ENCODE measurements around the gene NSUN2.
"Not testable (repeated sequence)": the region's sequence is repeated elsewhere in the genome, so short reads cannot be mapped to it uniquely, and the experiment has no call there.

Gene NSUN2

GRCh38 chr5:6668717-6669116 is 35.9 kb upstream of the NSUN2 start:
- H3K4me1 ChIP-seq (ENCODE audit: control insufficient read depth, insufficient read depth, low read length); H3K27me3 ChIP-seq (ENCODE audit: control insufficient read depth, insufficient read depth, low read length); H3K27ac ChIP-seq (ENCODE audit: low read length); H3K9me3 ChIP-seq (ENCODE audit: control insufficient read depth, insufficient read depth, low read length); H3K4me3 ChIP-seq (ENCODE audit: low read length); H3K36me3 ChIP-seq (ENCODE audit: control insufficient read depth, insufficient read depth, low read length); DNase-seq (ENCODE audit: low read depth, low spot score): not testable (repeated sequence)
- WGBS (ENCODE audit: insufficient coverage, insufficient read length), result no CpG with 5 or more reads among the region's 9 CpGs

DNA sequence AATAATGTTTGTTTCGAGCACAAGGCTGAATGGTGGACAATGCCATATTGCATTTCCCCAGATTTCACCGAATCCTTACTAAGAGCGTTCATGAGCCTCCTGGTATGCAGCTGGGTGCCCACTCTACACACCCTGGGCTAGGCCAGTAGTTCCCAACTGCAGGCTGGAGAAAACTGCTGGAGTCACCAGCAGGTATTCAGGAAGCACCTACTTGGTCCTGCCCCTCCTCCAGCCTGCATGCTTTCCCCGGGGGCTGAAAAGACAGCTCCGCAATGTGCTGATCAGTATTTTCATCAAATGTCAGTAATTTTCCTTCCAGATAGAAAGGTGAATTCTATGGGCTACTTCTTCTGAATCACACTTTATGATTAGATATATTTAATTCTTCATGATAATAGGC is 34.8 kb upstream of the NSUN2 start:
- Histone ChIP-seq H3K4me3 (ENCODE audit: low read length) (no peak overlapping the region), H3K4me1 (ENCODE audit: control insufficient read depth, insufficient read depth, low read length) (peaks cover 3% of the 10 kb centered on the region), H3K27ac (ENCODE audit: low read length) (no peak overlapping the region), H3K27me3 (ENCODE audit: control insufficient read depth, insufficient read depth, low read length) (no peaks in the 10 kb centered on the region), H3K36me3 (ENCODE audit: control insufficient read depth, insufficient read depth, low read length) (0 out of 2 replicates have a peak, but pooled peaks cover 4% of the 10 kb centered on the region), H3K9me3 (ENCODE audit: control insufficient read depth, insufficient read depth, low read length) (no peaks in the 10 kb centered on the region)
- WGBS (ENCODE audit: insufficient coverage, insufficient read length), result no CpG with 5 or more reads among the region's 5 CpGs
- DNase-seq (ENCODE audit: low read depth, low spot score), result no peak

DNA sequence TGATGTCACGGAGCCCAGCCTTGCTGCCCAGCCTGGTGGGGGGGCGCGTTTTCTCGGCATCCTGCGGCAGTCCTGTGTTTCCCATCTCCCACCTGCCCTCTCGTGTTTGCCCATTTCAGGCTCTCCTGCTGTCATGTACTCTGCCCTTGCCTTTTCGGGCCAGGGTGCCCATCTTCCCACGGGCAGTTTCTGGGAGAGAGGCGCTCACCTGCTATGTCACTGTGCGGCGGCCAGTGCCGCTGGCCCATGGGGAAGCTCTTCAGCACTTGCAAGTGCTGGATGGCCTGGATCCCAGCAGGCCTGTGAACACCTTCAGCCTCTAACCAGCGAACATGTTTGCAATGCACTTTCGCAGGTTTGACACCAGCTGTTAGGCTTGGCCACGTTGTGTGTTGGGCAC is 33.9 kb upstream of the NSUN2 start:
- Histone ChIP-seq H3K27me3 (ENCODE audit: control insufficient read depth, insufficient read depth, low read length) (no peaks in the 10 kb centered on the region), H3K36me3 (ENCODE audit: control insufficient read depth, insufficient read depth, low read length) (0 out of 2 replicates have a peak, but pooled peaks cover 4% of the 10 kb centered on the region), H3K27ac (ENCODE audit: low read length) (no peak overlapping the region), H3K9me3 (ENCODE audit: control insufficient read depth, insufficient read depth, low read length) (no peaks in the 10 kb centered on the region), H3K4me1 (ENCODE audit: control insufficient read depth, insufficient read depth, low read length) (peaks cover 3% of the 10 kb centered on the region), H3K4me3 (ENCODE audit: low read length) (no peak overlapping the region)
- WGBS (ENCODE audit: insufficient coverage, insufficient read length), result no CpG with 5 or more reads among the region's 15 CpGs
- no peak for DNase-seq (ENCODE audit: low read depth, low spot score)

DNA sequence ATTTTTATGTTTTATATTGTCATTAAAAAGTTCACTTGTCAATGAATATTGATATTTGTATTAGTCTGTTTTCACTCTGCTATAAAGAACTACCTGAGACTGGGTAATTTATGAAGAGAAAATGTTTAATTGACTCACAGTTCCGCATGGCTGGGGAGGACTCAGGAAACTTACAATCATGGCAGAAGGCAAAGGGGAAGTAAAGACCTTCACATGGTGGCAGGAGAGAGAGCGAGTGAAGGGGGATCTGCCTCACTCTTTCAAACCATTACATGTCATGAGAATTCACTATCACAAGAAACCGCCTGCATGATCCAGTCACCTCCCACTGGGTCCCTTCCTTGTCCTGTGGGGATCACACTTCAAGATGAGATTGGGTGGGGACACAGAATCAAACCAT is 27.8 kb upstream of the NSUN2 start:
- H3K4me3 ChIP-seq (ENCODE audit: low read length), result no peak overlapping the region
- H3K27me3 ChIP-seq (ENCODE audit: control insufficient read depth, insufficient read depth, low read length), result no peaks in the 10 kb centered on the region
- H3K9me3 ChIP-seq (ENCODE audit: control insufficient read depth, insufficient read depth, low read length), result no peaks in the 10 kb centered on the region
- no peak for DNase-seq (ENCODE audit: low read depth, low spot score)
- H3K4me1 ChIP-seq (ENCODE audit: control insufficient read depth, insufficient read depth, low read length), result no peaks in the 10 kb centered on the region
- no peaks in the 10 kb centered on the region; the same call in 1 of the 2 replicates for H3K36me3 ChIP-seq (ENCODE audit: control insufficient read depth, insufficient read depth, low read length)
- no CpG with 5 or more reads among the region's 3 CpGs for WGBS (ENCODE audit: insufficient coverage, insufficient read length)
- no peak overlapping the region for H3K27ac ChIP-seq (ENCODE audit: low read length)

- peaks cover 3% of the 10 kb centered on the region; the same call in 1 of the 2 replicates for H3K36me3 ChIP-seq (ENCODE audit: control insufficient read depth, insufficient read depth, low read length)
- WGBS (ENCODE audit: insufficient coverage, insufficient read length), result no CpG with 5 or more reads among the region's 13 CpGs
Measured at GRCh38 chr5:6659941-6660684, 27.3 kb upstream of the NSUN2 start.

GRCh38 chr5:6656680-6657079 is 23.8 kb upstream of the NSUN2 start:
- Histone ChIP-seq H3K27ac (ENCODE audit: low read length) (no peak overlapping the region), H3K36me3 (ENCODE audit: control insufficient read depth, insufficient read depth, low read length) (peaks cover 7% of the 10 kb centered on the region; the same call in 1 of the 2 replicates), H3K27me3 (ENCODE audit: control insufficient read depth, insufficient read depth, low read length) (no peaks in the 10 kb centered on the region), H3K4me1 (ENCODE audit: control insufficient read depth, insufficient read depth, low read length) (no peaks in the 10 kb centered on the region), H3K9me3 (ENCODE audit: control insufficient read depth, insufficient read depth, low read length) (no peaks in the 10 kb centered on the region), H3K4me3 (ENCODE audit: low read length) (no peak overlapping the region)
- no peak for DNase-seq (ENCODE audit: low read depth, low spot score)
- no CpG with 5 or more reads among the region's 5 CpGs for WGBS (ENCODE audit: insufficient coverage, insufficient read length)

More at GRCh38 chr5:6659941-6660684, 27.3 kb upstream of the NSUN2 start:
- no peak overlapping the region for H3K27ac ChIP-seq (ENCODE audit: low read length)
- no peaks in the 10 kb centered on the region for H3K9me3 ChIP-seq (ENCODE audit: control insufficient read depth, insufficient read depth, low read length)
- no peaks in the 10 kb centered on the region for H3K4me1 ChIP-seq (ENCODE audit: control insufficient read depth, insufficient read depth, low read length)
- no peaks in the 10 kb centered on the region for H3K27me3 ChIP-seq (ENCODE audit: control insufficient read depth, insufficient read depth, low read length)
- DNase-seq (ENCODE audit: low read depth, low spot score), result no peak
- no peak overlapping the region; the same call in 1 of the 2 replicates for H3K4me3 ChIP-seq (ENCODE audit: low read length)

- peaks cover 7% of the 10 kb centered on the region; the same call in 1 of the 2 replicates for H3K36me3 ChIP-seq (ENCODE audit: control insufficient read depth, insufficient read depth, low read length)
Measured at GRCh38 chr5:6655432-6655831, 22.6 kb upstream of the NSUN2 start.

GRCh38 chr5:6652025-6652424 is 19.2 kb upstream of the NSUN2 start:
- H3K4me3 ChIP-seq (ENCODE audit: low read length), result no peak overlapping the region
- no peaks in the 10 kb centered on the region for H3K9me3 ChIP-seq (ENCODE audit: control insufficient read depth, insufficient read depth, low read length)
- peaks cover 7% of the 10 kb centered on the region; the same call in 1 of the 2 replicates for H3K36me3 ChIP-seq (ENCODE audit: control insufficient read depth, insufficient read depth, low read length)
- WGBS (ENCODE audit: insufficient coverage, insufficient read length), result no CpG with 5 or more reads among the region's 6 CpGs
- no peak for DNase-seq (ENCODE audit: low read depth, low spot score)
- H3K4me1 ChIP-seq (ENCODE audit: control insufficient read depth, insufficient read depth, low read length), result peaks cover 5% of the 10 kb centered on the region
- no peaks in the 10 kb centered on the region for H3K27me3 ChIP-seq (ENCODE audit: control insufficient read depth, insufficient read depth, low read length)
- H3K27ac ChIP-seq (ENCODE audit: low read length), result no peak overlapping the region

More at GRCh38 chr5:6655432-6655831, 22.6 kb upstream of the NSUN2 start:
- H3K9me3 ChIP-seq (ENCODE audit: control insufficient read depth, insufficient read depth, low read length), result no peaks in the 10 kb centered on the region
- H3K4me3 ChIP-seq (ENCODE audit: low read length), result no peak overlapping the region
- H3K27me3 ChIP-seq (ENCODE audit: control insufficient read depth, insufficient read depth, low read length), result no peaks in the 10 kb centered on the region
- H3K27ac ChIP-seq (ENCODE audit: low read length), result no peak overlapping the region
- no peaks in the 10 kb centered on the region for H3K4me1 ChIP-seq (ENCODE audit: control insufficient read depth, insufficient read depth, low read length)
- DNase-seq (ENCODE audit: low read depth, low spot score), result no peak
- WGBS (ENCODE audit: insufficient coverage, insufficient read length), result no CpG with 5 or more reads among the region's 8 CpGs

GRCh38 chr5:6649681-6650080 is 16.8 kb upstream of the NSUN2 start:
- Histone ChIP-seq H3K9me3 (ENCODE audit: control insufficient read depth, insufficient read depth, low read length) (no peaks in the 10 kb centered on the region), H3K36me3 (ENCODE audit: control insufficient read depth, insufficient read depth, low read length) (0 out of 2 replicates have a peak, but pooled peaks cover 5% of the 10 kb centered on the region), H3K4me3 (ENCODE audit: low read length) (no peak overlapping the region), H3K4me1 (ENCODE audit: control insufficient read depth, insufficient read depth, low read length) (peaks cover 5% of the 10 kb centered on the region), H3K27ac (ENCODE audit: low read length) (no peak overlapping the region), H3K27me3 (ENCODE audit: control insufficient read depth, insufficient read depth, low read length) (no peaks in the 10 kb centered on the region)
- no peak for DNase-seq (ENCODE audit: low read depth, low spot score)
- WGBS (ENCODE audit: insufficient coverage, insufficient read length), result no CpG with 5 or more reads among the region's 9 CpGs

GRCh38 chr5:6649186-6649585 is 16.3 kb upstream of the NSUN2 start:
- WGBS (ENCODE audit: insufficient coverage, insufficient read length), result no CpG with 5 or more reads among the region's 10 CpGs
- Histone ChIP-seq H3K36me3 (ENCODE audit: control insufficient read depth, insufficient read depth, low read length) (0 out of 2 replicates have a peak, but pooled peaks cover 5% of the 10 kb centered on the region), H3K4me1 (ENCODE audit: control insufficient read depth, insufficient read depth, low read length) (peaks cover 5% of the 10 kb centered on the region), H3K27me3 (ENCODE audit: control insufficient read depth, insufficient read depth, low read length) (no peaks in the 10 kb centered on the region), H3K9me3 (ENCODE audit: control insufficient read depth, insufficient read depth, low read length) (no peaks in the 10 kb centered on the region), H3K4me3 (ENCODE audit: low read length) (no peak overlapping the region), H3K27ac (ENCODE audit: low read length) (no peak overlapping the region)
- no peak for DNase-seq (ENCODE audit: low read depth, low spot score)

All from iPS DF 6.9 (cell line).